Effector memory CD4-positive, alpha-beta T cell (primary cell): Measurements from ENCODE around the gene RNF149.
A peak's percentile ranks its signal among the peaks of the same experiment; 100 is the strongest.
"Not testable (repeated sequence)": the region's sequence is repeated elsewhere in the genome, so short reads cannot be mapped to it uniquely, and the experiment has no call there.

ENCODE experiments used
- DNase-seq, 3 donors: peaks; one replicate each; pipeline ENCODE4 v3.0.0-alpha.2; 2020
- H3K27ac ChIP-seq: 2 replicates; pipeline ENCODE4 v1.7.0; 2013; ENCODE audit warnings: mild to moderate bottlenecking, low read length, moderate library complexity; ENCODE audit not compliant: insufficient read depth, poor library complexity, severe bottlenecking
- H3K27me3 ChIP-seq: replicated peaks from 2 replicates; pipeline ENCODE4 v1.7.0; 2013; ENCODE audit warnings: mild to moderate bottlenecking, low read length; ENCODE audit not compliant: insufficient read depth, control insufficient read depth, poor library complexity, severe bottlenecking
- H3K36me3 ChIP-seq: 2 replicates; pipeline ENCODE4 v1.7.0; 2013; ENCODE audit warnings: mild to moderate bottlenecking, low read length, moderate library complexity; ENCODE audit not compliant: control insufficient read depth, insufficient read depth
- H3K4me1 ChIP-seq: 2 replicates; pipeline ENCODE4 v1.7.0; 2013; ENCODE audit warnings: low read length, mild to moderate bottlenecking; ENCODE audit not compliant: control insufficient read depth, insufficient read depth, poor library complexity, severe bottlenecking
- H3K4me3 ChIP-seq: 2 replicates; pipeline ENCODE4 v1.7.0; 2013; ENCODE audit warnings: low read length, low read depth, mild to moderate bottlenecking; ENCODE audit not compliant: insufficient read depth, poor library complexity, severe bottlenecking
- H3K9me3 ChIP-seq: 2 replicates; pipeline ENCODE4 v1.7.0; 2013; ENCODE audit warnings: mild to moderate bottlenecking, low read length, moderate library complexity; ENCODE audit not compliant: control insufficient read depth

RNF149 gene

DNA sequence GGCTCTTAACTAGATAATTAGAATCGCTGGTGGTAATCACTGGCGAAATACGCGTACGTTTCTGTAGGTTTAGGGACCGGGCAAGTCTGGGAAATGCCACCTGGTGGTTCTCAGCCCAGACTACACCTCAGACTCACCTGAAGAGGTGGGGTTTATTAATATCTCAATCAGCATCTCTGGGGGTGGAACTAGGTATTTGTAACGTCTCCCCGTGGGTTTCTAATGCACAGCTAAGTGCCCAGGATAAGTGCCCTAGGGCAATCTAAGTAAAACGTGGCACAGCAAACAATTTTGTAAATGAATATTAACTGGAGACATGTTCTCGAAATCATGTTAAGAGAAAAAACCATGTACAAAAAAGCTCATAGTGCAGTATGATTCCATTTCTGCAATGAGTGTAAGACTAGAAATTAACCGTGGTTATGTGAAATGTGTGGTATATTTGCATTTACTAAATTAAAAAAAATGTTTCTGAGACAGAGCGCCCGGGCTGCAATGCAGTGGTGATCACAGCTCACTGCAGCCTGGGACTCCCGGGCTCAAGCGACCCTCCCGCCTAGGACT, 56.6 kb downstream of the RNF149 start:
- H3K27ac ChIP-seq, result peak overlapping the region; percentile 97
- no peaks in the 10 kb centered on the region for H3K36me3 ChIP-seq
- H3K4me3 ChIP-seq, result peak overlapping the region; percentile 98
- no peaks in the 10 kb centered on the region for H3K9me3 ChIP-seq
- DNase-seq, result peak in 2 of 3 donors; percentile 12 to 25
- H3K4me1 ChIP-seq, result peaks cover 19% of the 10 kb centered on the region
- no peaks in the 10 kb centered on the region for H3K27me3 ChIP-seq

DNA sequence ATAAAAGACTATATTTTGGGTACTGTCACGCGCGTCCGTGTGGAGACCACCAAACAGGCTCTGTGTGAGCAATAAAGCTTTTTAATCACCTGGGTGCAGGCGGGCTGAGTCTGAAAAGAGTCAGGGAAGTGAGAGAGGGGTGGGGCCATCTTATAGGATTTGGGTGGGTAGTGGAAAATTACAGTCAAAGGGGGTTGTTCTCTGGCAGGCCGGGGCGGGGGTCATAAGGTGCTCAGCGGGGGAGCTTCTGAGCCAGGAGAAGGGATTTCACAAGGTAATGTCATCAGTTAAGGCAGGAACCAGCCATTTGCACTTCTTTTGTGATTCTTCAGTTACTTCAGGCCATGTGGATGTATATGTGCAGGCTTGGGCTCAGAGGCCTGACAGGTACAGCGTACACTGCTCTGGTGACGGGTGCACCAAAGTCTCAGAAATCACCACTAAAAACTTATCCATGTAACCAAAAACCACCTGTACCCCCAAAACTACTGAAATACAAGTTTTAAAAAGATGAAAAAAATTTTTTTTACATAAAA, 57.2 kb downstream of the RNF149 start:
- H3K4me1 ChIP-seq, result peaks cover 19% of the 10 kb centered on the region
- DNase-seq, H3K27me3 ChIP-seq, H3K27ac ChIP-seq, H3K9me3 ChIP-seq, H3K4me3 ChIP-seq, H3K36me3 ChIP-seq: not testable (repeated sequence)

DNA sequence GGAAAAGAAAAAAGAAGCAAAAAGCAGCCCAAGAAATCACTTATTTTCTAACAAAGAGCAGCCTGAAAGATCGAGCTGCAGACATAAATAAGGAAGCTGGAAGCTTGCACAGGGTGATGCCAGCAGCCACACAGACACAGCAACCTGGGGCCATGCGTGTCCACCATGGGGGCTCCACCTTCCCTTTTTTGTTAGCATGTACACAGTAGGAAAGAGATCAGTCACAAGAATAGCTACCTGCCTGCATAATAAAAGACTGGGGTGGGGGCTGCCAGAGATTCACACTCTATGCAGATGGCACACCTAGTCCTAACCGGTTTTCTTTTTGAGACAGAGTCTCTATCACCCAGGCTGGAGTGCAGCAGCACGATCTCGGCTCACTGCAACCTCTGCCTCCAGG, 58.7 kb downstream of the RNF149 start:
- H3K27ac ChIP-seq, result no peak overlapping the region
- H3K9me3 ChIP-seq, result no peaks in the 10 kb centered on the region
- no peak overlapping the region for H3K4me3 ChIP-seq
- H3K4me1 ChIP-seq, result peaks cover 19% of the 10 kb centered on the region
- no peak for DNase-seq
- no peaks in the 10 kb centered on the region for H3K27me3 ChIP-seq
- no peaks in the 10 kb centered on the region for H3K36me3 ChIP-seq

DNA sequence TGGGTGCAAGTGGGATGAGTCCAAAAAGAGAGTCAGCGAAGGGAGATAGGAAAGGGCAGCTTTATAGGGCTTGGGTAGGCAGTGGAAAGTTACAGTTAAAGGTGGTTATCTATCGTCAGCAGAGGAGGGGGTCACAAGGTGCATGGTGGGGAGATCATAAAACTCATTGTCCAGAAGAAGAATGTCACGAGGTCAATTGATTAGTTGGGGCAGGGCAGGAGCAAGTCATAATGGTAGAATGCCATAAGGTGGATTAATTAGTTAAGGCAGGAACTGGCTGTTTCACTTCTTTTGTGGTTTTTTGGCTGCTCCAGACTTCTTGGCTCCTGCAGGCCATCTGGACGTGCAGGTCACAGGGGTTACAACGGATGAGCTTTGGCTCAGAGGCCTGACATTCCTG, 59.7 kb downstream of the RNF149 start:
- H3K4me3 ChIP-seq, DNase-seq, H3K27ac ChIP-seq, H3K9me3 ChIP-seq, H3K27me3 ChIP-seq, H3K36me3 ChIP-seq: not testable (repeated sequence)
- peaks cover 11% of the 10 kb centered on the region for H3K4me1 ChIP-seq

DNA sequence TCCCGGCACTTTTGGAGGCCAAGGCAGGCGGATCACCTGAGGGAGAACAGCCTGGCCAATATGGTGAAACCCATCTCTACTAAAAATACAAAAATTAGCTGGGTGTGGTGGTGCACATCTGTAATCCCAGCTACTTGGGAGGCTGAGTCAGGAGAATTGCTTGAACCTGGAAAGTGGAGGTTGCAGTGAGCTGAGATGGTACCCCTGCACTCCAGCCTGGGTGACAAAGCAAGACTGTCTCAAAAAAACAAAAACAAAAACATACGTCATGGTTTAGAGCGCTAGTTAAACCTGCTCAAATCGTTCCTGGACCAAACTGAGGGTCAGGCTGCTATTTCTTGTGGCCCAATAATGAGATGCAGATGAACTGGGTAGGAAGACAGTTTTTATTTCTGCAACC, 63.0 kb downstream of the RNF149 start:
- H3K4me1 ChIP-seq, H3K27me3 ChIP-seq, H3K27ac ChIP-seq, H3K36me3 ChIP-seq, H3K4me3 ChIP-seq, H3K9me3 ChIP-seq, DNase-seq: not testable (repeated sequence)

DNA sequence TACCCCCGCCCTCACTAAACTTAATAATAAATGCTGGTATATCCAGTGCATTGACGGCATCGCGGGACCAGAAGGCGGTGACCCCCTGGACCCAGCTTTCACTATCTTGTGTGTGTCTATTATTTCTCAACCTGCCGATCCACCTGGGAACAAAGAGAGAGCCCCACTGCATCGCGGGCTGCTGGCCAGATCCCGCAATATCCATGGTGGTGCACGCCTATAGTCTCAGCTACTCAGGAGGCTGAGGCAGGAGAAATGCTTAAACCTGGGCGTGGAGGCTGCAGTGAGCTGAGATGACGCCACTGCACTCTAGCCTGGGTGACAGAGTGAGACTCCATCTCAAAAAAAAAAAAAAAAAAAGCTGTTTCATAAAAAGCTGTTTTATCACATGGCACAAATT, 63.6 kb downstream of the RNF149 start:
- H3K9me3 ChIP-seq, result not testable (repeated sequence)

DNA sequence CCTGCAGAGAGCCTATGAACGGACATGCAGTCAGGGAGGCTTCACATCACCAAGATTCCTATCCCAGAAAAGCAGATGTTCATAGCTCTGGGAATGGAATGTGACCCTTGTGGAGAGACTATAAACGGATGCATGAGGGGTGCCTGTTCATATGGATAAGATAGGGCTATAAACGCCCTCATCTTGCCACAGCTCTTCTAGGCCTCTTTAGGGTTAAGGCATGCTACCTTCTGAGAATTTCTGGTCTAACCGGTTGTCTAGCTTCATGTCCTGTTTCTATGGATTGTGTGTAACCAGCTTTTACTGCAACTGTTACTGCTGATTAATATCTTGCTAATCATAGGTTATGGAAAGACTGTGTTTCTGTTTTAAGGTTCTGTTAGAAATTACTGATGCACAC, 64.1 kb downstream of the RNF149 start:
- H3K9me3 ChIP-seq, H3K4me3 ChIP-seq, H3K36me3 ChIP-seq, DNase-seq, H3K4me1 ChIP-seq, H3K27me3 ChIP-seq, H3K27ac ChIP-seq: not testable (repeated sequence)

More for the DNA sequence above, 63.6 kb downstream of the RNF149 start:
- H3K4me1 ChIP-seq, H3K27ac ChIP-seq, DNase-seq, H3K27me3 ChIP-seq, H3K4me3 ChIP-seq, H3K36me3 ChIP-seq: not testable (repeated sequence)

DNA sequence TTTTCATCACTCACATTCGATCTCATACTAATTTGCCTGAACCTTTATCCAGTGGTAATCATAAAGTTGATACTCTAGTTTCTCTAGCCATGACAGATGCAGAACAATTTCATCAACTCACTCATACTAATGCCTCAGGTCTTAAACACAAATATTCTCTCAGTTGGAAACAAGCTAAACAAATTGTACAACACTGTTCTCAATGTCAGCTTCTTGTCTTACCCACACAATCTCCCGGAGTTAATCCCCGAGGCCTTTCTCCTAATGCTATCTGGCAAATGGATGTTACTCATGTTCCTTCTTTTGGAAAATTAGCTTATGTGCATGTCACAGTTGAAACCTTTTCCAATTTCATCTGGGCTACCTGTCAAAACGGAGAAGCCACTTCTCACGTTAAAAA, 67.3 kb downstream of the RNF149 start:
- Histone ChIP-seq H3K4me1 (no peaks in the 10 kb centered on the region), H3K4me3 (no peak overlapping the region), H3K27ac (no peak overlapping the region), H3K27me3 (no peaks in the 10 kb centered on the region), H3K9me3 (no peaks in the 10 kb centered on the region), H3K36me3 (no peaks in the 10 kb centered on the region)
- DNase-seq, result no peak

DNA sequence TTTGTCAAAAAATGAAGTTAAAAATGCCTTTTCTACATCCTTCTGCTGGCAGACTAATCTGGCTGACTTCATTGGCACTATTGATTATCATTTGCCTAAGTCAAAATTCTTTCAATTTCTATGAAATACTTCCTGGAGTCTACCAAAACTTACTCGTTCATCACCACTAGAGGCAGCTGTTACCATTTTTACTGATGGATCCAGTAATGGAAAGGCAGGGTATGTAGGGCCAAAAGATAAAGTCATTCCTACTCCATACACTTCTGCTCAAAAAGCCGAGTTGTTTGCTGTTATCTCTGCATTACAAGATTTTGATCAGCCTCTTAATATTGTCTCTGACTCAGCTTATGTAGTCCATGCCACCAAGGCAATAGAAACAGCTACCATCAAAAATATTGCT, 67.8 kb downstream of the RNF149 start:
- DNase-seq, result not testable (repeated sequence)

DNA sequence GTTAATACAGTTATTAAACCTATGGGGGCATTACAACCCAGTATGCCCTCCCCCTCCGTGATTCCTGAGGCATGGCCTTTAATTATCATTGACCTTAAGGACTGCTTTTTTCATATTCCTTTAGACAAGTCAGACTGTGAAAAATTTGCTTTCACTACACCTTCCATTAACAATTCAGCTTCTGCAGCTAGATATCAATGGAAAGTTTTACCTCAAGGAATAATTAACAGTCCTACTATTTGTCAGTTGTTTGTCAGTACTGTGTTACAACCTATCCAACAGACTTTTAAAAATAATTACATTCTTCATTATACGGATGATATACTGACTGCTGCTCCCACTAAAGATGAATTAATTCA, 68.8 kb downstream of the RNF149 start:
- not testable (repeated sequence) for H3K9me3 ChIP-seq, H3K27ac ChIP-seq, H3K4me3 ChIP-seq, H3K27me3 ChIP-seq, H3K4me1 ChIP-seq, DNase-seq, H3K36me3 ChIP-seq

More for the DNA sequence above, 67.8 kb downstream of the RNF149 start:
- not testable (repeated sequence) for H3K9me3 ChIP-seq, H3K4me3 ChIP-seq, H3K36me3 ChIP-seq, H3K4me1 ChIP-seq, H3K27ac ChIP-seq, H3K27me3 ChIP-seq
